DND-41 (cell line): ENCODE measurements around the gene MAP4K5.

ENCODE experiments used
- EZH2 ChIP-seq: IDR thresholded peaks from 3 replicates; pipeline ENCODE4 v1.6.1; 2012; ENCODE audit warnings: borderline replicate concordance, low read depth, mild to moderate bottlenecking, moderate library complexity, low read length, inconsistent platforms; ENCODE audit not compliant: severe bottlenecking
- TF ChIP-seq, protein P1 (sequence below): IDR thresholded peaks from 2 replicates; pipeline ENCODE4 v1.5.1; 2012; ENCODE audit warnings: borderline replicate concordance, low read length, moderate library complexity, mild to moderate bottlenecking; ENCODE audit not compliant: poor library complexity, severe bottlenecking; ENCODE audit errors: extremely low read depth

DNA sequence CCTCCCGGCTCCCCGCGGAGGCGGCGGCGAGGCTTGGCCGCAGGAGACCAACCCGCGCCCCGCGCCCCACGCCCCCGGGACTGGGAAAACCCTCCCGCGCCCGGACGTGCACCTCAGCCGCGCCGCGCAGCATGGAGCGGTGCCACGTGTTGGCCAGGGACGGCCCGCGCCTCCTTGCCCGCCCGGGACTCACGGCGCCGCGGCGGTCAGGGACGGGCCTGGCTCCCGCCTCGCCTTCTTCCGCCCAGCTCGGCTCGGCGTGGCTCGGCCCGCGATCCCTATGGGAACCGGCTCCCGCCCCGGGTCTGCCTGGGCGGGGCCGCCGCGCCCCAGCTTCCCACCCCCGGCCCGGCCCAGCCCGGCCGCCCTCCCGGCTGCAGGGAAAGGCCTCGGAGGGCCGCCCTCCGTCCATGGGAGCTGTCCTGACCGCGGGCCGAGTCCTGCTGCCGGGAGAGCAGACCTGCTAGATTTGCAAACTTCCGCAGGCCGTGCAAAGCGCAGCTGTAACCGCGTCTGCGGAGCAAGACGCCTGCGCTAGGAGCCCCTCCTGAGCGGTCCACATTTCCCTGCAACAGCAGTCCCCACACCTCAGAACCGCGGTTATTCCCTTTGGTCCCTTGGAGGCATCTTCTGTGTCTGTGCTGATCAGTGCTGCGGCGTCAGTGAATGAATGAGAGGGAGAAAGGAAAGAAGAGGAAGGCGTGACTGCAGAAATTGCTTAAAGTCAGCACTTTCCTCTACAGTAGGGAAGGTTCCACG is 135.6 kb downstream of the MAP4K5 start, which contains the start of gene CDKL1:
- TF ChIP-seq, protein P1, sequence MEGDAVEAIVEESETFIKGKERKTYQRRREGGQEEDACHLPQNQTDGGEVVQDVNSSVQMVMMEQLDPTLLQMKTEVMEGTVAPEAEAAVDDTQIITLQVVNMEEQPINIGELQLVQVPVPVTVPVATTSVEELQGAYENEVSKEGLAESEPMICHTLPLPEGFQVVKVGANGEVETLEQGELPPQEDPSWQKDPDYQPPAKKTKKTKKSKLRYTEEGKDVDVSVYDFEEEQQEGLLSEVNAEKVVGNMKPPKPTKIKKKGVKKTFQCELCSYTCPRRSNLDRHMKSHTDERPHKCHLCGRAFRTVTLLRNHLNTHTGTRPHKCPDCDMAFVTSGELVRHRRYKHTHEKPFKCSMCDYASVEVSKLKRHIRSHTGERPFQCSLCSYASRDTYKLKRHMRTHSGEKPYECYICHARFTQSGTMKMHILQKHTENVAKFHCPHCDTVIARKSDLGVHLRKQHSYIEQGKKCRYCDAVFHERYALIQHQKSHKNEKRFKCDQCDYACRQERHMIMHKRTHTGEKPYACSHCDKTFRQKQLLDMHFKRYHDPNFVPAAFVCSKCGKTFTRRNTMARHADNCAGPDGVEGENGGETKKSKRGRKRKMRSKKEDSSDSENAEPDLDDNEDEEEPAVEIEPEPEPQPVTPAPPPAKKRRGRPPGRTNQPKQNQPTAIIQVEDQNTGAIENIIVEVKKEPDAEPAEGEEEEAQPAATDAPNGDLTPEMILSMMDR: no peak
- peak; percentile 72 for TF ChIP-seq EZH2
